Measurements from ENCODE around the gene ESYT2.

Gene ESYT2

GRCh38 chr7:158760936-158761335 lies 68.4 kb downstream of the ESYT2 start:
- no peak for DNase-seq

- DNase-seq, result no peak
These were observed 68.9 kb downstream of the ESYT2 start for GRCh38 chr7:158760445-158760764.

GRCh38 chr7:158759749-158760444 lies 69.4 kb downstream of the ESYT2 start:
- no peak for DNase-seq

GRCh38 chr7:158759245-158759614 lies 70.1 kb downstream of the ESYT2 start:
- DNase-seq, result no peak

GRCh38 chr7:158758586-158759244 lies 70.6 kb downstream of the ESYT2 start:
- DNase-seq, result no peak

- no peak for DNase-seq
These were observed 71.8 kb downstream of the ESYT2 start for GRCh38 chr7:158757404-158757989.

- DNase-seq, result no peak
These were observed 74.4 kb downstream of the ESYT2 start for GRCh38 chr7:158754746-158755444.

- DNase-seq, result no peak
These were observed 75.4 kb downstream of the ESYT2 start for GRCh38 chr7:158753900-158754299.

- DNase-seq, result no peak
These were observed 77.6 kb downstream of the ESYT2 start for GRCh38 chr7:158751751-158752150.

GRCh38 chr7:158751199-158751598 lies 78.1 kb downstream of the ESYT2 start:
- DNase-seq, result no peak

GRCh38 chr7:158750702-158751101 lies 78.6 kb downstream of the ESYT2 start:
- DNase-seq, result no peak

GRCh38 chr7:158749396-158749795 lies 79.9 kb downstream of the ESYT2 start:
- DNase-seq, result no peak

GRCh38 chr7:158748335-158748734 lies 81.0 kb downstream of the ESYT2 start:
- no peak for DNase-seq

- no peak for DNase-seq
These were observed 81.9 kb downstream of the ESYT2 start for GRCh38 chr7:158747408-158747807.

GRCh38 chr7:158746957-158747356 lies 82.4 kb downstream of the ESYT2 start:
- DNase-seq, result no peak

GRCh38 chr7:158745057-158745715 lies 84.1 kb downstream of the ESYT2 start:
- DNase-seq, result no peak

- no peak for DNase-seq
These were observed 85.2 kb downstream of the ESYT2 start for GRCh38 chr7:158744070-158744469.

GRCh38 chr7:158743219-158743618 lies 86.1 kb downstream of the ESYT2 start:
- DNase-seq, result no peak

GRCh38 chr7:158742065-158742821 lies 87.1 kb downstream of the ESYT2 start:
- no peak for DNase-seq

GRCh38 chr7:158741294-158741666 lies 88.0 kb downstream of the ESYT2 start:
- DNase-seq, result no peak

GRCh38 chr7:158740657-158741293 lies 88.5 kb downstream of the ESYT2 start:
- no peak for DNase-seq

- no peak for DNase-seq
These were observed 89.2 kb downstream of the ESYT2 start for GRCh38 chr7:158740013-158740656.

All from activated CD4-positive, alpha-beta T cell treated with anti-CD3 and anti-CD28 coated beads, Interleukin-2, amount 50 U/mL, for 1 hour (primary cell).